Aortic smooth muscle cell (primary cell): ENCODE results near the gene RNF217. TPM values are rescaled to one million over a fixed set of nuclear protein-coding genes. Genes with fewer than 3 reads are reported as not detected.

Source experiments
- total RNA-seq: library from RNA; depleted of rRNA; stranded (reverse); fragments of >200 nt; gene quantifications from 2 replicates; pipeline ENCODE4 v1.2.3, GENCODE V29; 2014

The RNF217 gene, protein sequence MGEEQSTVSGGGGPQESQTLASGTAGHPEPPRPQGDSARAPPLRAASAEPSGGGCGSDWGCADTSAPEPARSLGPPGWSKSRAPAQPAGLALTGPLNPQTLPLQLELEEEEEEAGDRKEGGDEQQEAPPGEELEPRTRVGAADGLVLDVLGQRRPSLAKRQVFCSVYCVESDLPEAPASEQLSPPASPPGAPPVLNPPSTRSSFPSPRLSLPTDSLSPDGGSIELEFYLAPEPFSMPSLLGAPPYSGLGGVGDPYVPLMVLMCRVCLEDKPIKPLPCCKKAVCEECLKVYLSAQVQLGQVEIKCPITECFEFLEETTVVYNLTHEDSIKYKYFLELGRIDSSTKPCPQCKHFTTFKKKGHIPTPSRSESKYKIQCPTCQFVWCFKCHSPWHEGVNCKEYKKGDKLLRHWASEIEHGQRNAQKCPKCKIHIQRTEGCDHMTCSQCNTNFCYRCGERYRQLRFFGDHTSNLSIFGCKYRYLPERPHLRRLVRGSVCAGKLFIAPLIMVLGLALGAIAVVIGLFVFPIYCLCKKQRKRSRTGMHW
- 16.6 and 44.2 TPM in 2 replicates for total RNA-seq

DNA sequence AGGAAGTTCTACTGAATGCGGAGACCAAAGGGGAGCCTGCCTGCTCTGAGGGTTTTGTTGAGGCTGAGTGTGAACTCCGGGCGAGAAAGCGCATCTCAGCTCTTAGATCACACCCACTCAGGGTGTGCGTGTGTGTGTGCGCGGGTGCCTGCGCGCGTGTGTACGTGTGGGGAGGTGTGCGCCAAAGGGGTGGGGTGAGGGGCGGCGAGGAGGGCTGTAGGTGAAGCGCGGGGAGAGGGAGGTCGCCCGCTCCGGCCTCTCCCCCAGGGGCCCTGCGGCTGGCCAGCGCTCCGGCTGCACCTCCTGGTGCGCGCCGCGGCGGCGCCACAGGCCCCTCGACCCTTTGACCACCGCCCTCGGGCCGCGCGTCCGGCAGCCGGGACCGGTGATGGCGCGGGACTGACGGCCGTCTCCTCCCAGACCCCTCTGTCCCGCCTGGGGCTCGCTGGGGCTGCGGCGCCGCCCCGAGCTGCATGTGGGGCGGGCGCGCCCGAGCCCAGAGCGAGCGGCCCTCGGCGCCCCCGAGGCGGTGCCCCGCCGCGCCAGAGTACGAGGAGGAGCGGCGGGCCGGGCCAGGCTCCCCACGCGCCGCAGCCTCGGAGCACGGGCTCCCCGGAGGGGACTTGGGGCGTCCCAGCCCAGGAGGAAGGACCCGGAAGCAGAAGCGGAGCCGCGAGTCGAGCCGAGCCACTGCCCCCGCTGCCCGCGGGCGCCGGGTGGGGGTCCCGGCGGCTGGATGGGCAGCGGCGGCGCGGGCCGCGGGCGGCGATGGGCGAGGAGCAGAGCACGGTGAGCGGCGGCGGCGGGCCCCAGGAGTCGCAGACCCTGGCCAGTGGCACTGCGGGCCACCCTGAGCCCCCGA, at the start of gene RNF217:
RNF217 (plus strand) TSS at position 661 of the 862 bp plus-strand sequence; CDS start at position 769, 108 bp downstream.

Other genes starting within 250 kb of the RNF217 start
- gene TPD52L1, start 191.3 kb downstream of the RNF217 start, total RNA-seq, result 7.9 and 29.0 TPM in 2 replicates